Mesenchymal stem cell (in vitro differentiated cells and primary cell): Measurements from ENCODE around the gene CAPN15. TPM values are rescaled to one million over a fixed set of nuclear protein-coding genes. Genes with fewer than 3 reads are reported as not detected.

Experiments used
- DNase-seq: peaks from one replicate; pipeline ENCODE4 v3.0.0-alpha.2; 2013
- H2AFZ ChIP-seq: one replicate; pipeline ENCODE4 v1.6.1; 2013; ENCODE audit warnings: low read depth, mild to moderate bottlenecking, control low read depth, inconsistent platforms, low read length, moderate library complexity
- H2AK5ac ChIP-seq: 2 replicates; pipeline ENCODE4 v1.6.1; 2013; ENCODE audit warnings: low read length, moderate library complexity, mild to moderate bottlenecking, inconsistent platforms; ENCODE audit not compliant: severe bottlenecking
- H2BK120ac ChIP-seq: one replicate; pipeline ENCODE4 v1.6.1; 2013; ENCODE audit warnings: low read depth, mild to moderate bottlenecking, inconsistent platforms, low read length, moderate library complexity
- H2BK12ac ChIP-seq, 2 experiments: one replicate each; pipeline ENCODE4 v1.6.1; 2013; ENCODE audit warnings: inconsistent platforms in 2 of 2, low read length in 2 of 2, mild to moderate bottlenecking in 2 of 2, moderate library complexity in 2 of 2, control low read depth in 1 of 2
- H2BK15ac ChIP-seq: one replicate; pipeline ENCODE4 v1.6.1; 2013; ENCODE audit warnings: mild to moderate bottlenecking, low read depth, inconsistent platforms; ENCODE audit not compliant: poor library complexity, severe bottlenecking
- H2BK5ac ChIP-seq: 2 replicates; pipeline ENCODE4 v1.6.1; 2013; ENCODE audit warnings: low read depth, mild to moderate bottlenecking, low read length, control low read depth, inconsistent platforms; ENCODE audit not compliant: poor library complexity, severe bottlenecking
- H3K14ac ChIP-seq, 2 experiments: one replicate each; pipeline ENCODE4 v1.6.1; 2013; ENCODE audit warnings: inconsistent platforms in 2 of 2, low read length in 2 of 2, control low read depth in 1 of 2, mild to moderate bottlenecking in 1 of 2, moderate library complexity in 1 of 2
- H3K18ac ChIP-seq, 2 experiments: one replicate each; pipeline ENCODE4 v1.6.1; 2013; ENCODE audit warnings: inconsistent platforms in 2 of 2, low read length in 2 of 2, control low read depth in 1 of 2, low read depth in 1 of 2, mild to moderate bottlenecking in 1 of 2
- H3K23ac ChIP-seq, 2 experiments: one replicate each; pipeline ENCODE4 v1.6.1; 2013; ENCODE audit warnings: inconsistent platforms in 2 of 2, low read length in 2 of 2, mild to moderate bottlenecking in 2 of 2, moderate library complexity in 2 of 2, control low read depth in 1 of 2
- H3K27ac ChIP-seq: 2 replicates; pipeline ENCODE4 v1.5.1; 2013; ENCODE audit warnings: mild to moderate bottlenecking, moderate library complexity, low read length, control low read depth, inconsistent platforms; ENCODE audit not compliant: poor library complexity, severe bottlenecking
- H3K27me3 ChIP-seq, 2 experiments: 2 replicates each; pipeline versions ENCODE4 v1.6.1 to v1.7.0; 2013; ENCODE audit warnings: low read length in 2 of 2, mild to moderate bottlenecking in 2 of 2, moderate library complexity in 2 of 2, control low read depth in 1 of 2, inconsistent platforms in 1 of 2; ENCODE audit not compliant: control insufficient read depth in 1 of 2, insufficient read depth in 1 of 2
- H3K36me3 ChIP-seq, 2 experiments: 2 replicates each; pipeline versions ENCODE4 v1.6.1 to v1.7.0; 2013; ENCODE audit warnings: low read length in 2 of 2, control low read depth in 1 of 2, inconsistent platforms in 1 of 2, low read depth in 1 of 2, mild to moderate bottlenecking in 1 of 2; ENCODE audit not compliant: insufficient read depth in 2 of 2, control insufficient read depth in 1 of 2
- H3K4ac ChIP-seq, 2 experiments: one replicate each; pipeline ENCODE4 v1.6.1; 2013; ENCODE audit warnings: inconsistent platforms in 2 of 2, low read length in 2 of 2, mild to moderate bottlenecking in 2 of 2, moderate library complexity in 2 of 2, control low read depth in 1 of 2, low read depth in 1 of 2
- H3K4me1 ChIP-seq: 2 replicates; pipeline ENCODE4 v1.6.1; 2013; ENCODE audit warnings: low read depth, low read length, control low read depth; ENCODE audit not compliant: control insufficient read depth, insufficient read depth
- H3K4me2 ChIP-seq: 2 replicates; pipeline ENCODE4 v1.6.1; 2013; ENCODE audit warnings: low read length, mild to moderate bottlenecking, inconsistent platforms; ENCODE audit not compliant: poor library complexity, severe bottlenecking
- H3K4me3 ChIP-seq, 2 experiments: 2 replicates each; pipeline versions ENCODE4 v1.5.1 to v1.7.0; 2013; ENCODE audit warnings: low read length in 2 of 2, mild to moderate bottlenecking in 2 of 2, control low read depth in 1 of 2, low read depth in 1 of 2; ENCODE audit not compliant: insufficient read depth in 1 of 2
- H3K79me1 ChIP-seq: replicated peaks from 2 replicates; pipeline ENCODE4 v1.6.1; 2013; ENCODE audit warnings: mild to moderate bottlenecking, control low read depth, low read length, inconsistent platforms; ENCODE audit not compliant: poor library complexity, severe bottlenecking
- H3K9ac ChIP-seq: 2 replicates; pipeline ENCODE4 v1.7.0; 2013; ENCODE audit warnings: mild to moderate bottlenecking, low read length, moderate library complexity
- H3K9me3 ChIP-seq: 2 replicates; pipeline ENCODE4 v1.7.0; 2013; ENCODE audit warnings: mild to moderate bottlenecking, low read length; ENCODE audit not compliant: control insufficient read depth
- H4K8ac ChIP-seq: one replicate; pipeline ENCODE4 v1.6.1; 2013; ENCODE audit warnings: inconsistent platforms, mild to moderate bottlenecking, low read length, moderate library complexity
- H4K91ac ChIP-seq: one replicate; pipeline ENCODE4 v1.6.1; 2013; ENCODE audit warnings: mild to moderate bottlenecking, low read length, inconsistent platforms
- WGBS: methylation state at CpG from one replicate; pipeline ENCODE4 v1.1.7; 2013; ENCODE audit warnings: mixed read lengths; 5-methylcytosine and 5-hydroxymethylcytosine counted together
- small RNA-seq: library from polyadenylated mRNA; stranded (forward); fragments of <200 nt; extraction: miRNeasy Mini kit (QIAGEN cat#:217004); gene quantifications from one replicate; pipeline ENCODE3, GENCODE V24; 2013; ENCODE audit warnings: low read depth

Gene CAPN15

GRCh38 chr16:598823-599739, 71.6 kb downstream of the CAPN15 start:
- Histone ChIP-seq H3K14ac (no peak overlapping the region), H2BK5ac (no peak overlapping the region), H2BK15ac (no peak overlapping the region), H3K36me3 (peaks cover 11 to 28% of the 10 kb centered on the region in 2 experiments), H4K8ac (no peak overlapping the region), H3K79me1 (peaks cover 39% of the 10 kb centered on the region), H3K4me2 (no peak overlapping the region), H2AK5ac (no peak overlapping the region), H2AFZ (no peak overlapping the region), H4K91ac (no peak overlapping the region), H3K4me1 (peaks cover 6% of the 10 kb centered on the region), H3K9me3 (no peaks in the 10 kb centered on the region), H3K27me3 (no peaks in the 10 kb centered on the region), H3K27ac (no peak overlapping the region), H2BK12ac (no peak overlapping the region), H3K4me3 (no peak overlapping the region), H3K18ac (no peak overlapping the region), H3K9ac (no peak overlapping the region), H2BK120ac (no peak overlapping the region), H3K23ac (no peak overlapping the region), H3K4ac (no peak overlapping the region)
- no peak for DNase-seq
- 96% methylated on average over 37 of the region's 43 CpGs for WGBS

- no peak overlapping the region for H2BK12ac ChIP-seq
- H2BK5ac ChIP-seq = no peak overlapping the region
- DNase-seq = no peak
- H4K8ac ChIP-seq = no peak overlapping the region
- no peak overlapping the region for H3K18ac ChIP-seq
- no peak overlapping the region for H3K4me3 ChIP-seq
- H2BK15ac ChIP-seq = no peak overlapping the region
- H2AFZ ChIP-seq = no peak overlapping the region
- H3K9me3 ChIP-seq = peaks cover 4% of the 10 kb centered on the region
- peaks cover 11 to 34% of the 10 kb centered on the region in 2 experiments for H3K36me3 ChIP-seq
- H4K91ac ChIP-seq = no peak overlapping the region
- H3K9ac ChIP-seq = no peak overlapping the region
- no peak overlapping the region for H3K14ac ChIP-seq
- H3K4me1 ChIP-seq = peaks cover 5% of the 10 kb centered on the region
- peaks cover 39% of the 10 kb centered on the region for H3K79me1 ChIP-seq
- no peaks in the 10 kb centered on the region for H3K27me3 ChIP-seq
- no peak overlapping the region for H3K23ac ChIP-seq
- no peak overlapping the region for H3K27ac ChIP-seq
- no peak overlapping the region for H2AK5ac ChIP-seq
- H2BK120ac ChIP-seq = no peak overlapping the region
- 62% methylated on average over 7 of the region's 7 CpGs for WGBS
- no peak overlapping the region for H3K4ac ChIP-seq
- H3K4me2 ChIP-seq = no peak overlapping the region
Measured at GRCh38 chr16:600781-601180, 73.3 kb downstream of the CAPN15 start.

GRCh38 chr16:603933-604332, 76.4 kb downstream of the CAPN15 start:
- peaks cover 6% of the 10 kb centered on the region for H3K4me1 ChIP-seq
- H3K4me2 ChIP-seq = no peak overlapping the region
- H3K27ac ChIP-seq = no peak overlapping the region
- H2AFZ ChIP-seq = no peak overlapping the region
- no peak overlapping the region for H2BK12ac ChIP-seq
- peaks cover 10 to 22% of the 10 kb centered on the region in 2 experiments for H3K36me3 ChIP-seq
- no peak overlapping the region for H2BK5ac ChIP-seq
- H4K8ac ChIP-seq = no peak overlapping the region
- no peak for DNase-seq
- 96% methylated on average over 4 of the region's 5 CpGs for WGBS
- no peak overlapping the region for H4K91ac ChIP-seq
- H3K18ac ChIP-seq = no peak overlapping the region
- no peaks in the 10 kb centered on the region for H3K27me3 ChIP-seq
- no peak overlapping the region for H3K14ac ChIP-seq
- H3K79me1 ChIP-seq = peaks cover 34% of the 10 kb centered on the region
- no peak overlapping the region for H3K4me3 ChIP-seq
- no peak overlapping the region for H2BK15ac ChIP-seq
- H3K9ac ChIP-seq = no peak overlapping the region
- no peak overlapping the region for H2AK5ac ChIP-seq
- peaks cover 4% of the 10 kb centered on the region for H3K9me3 ChIP-seq
- no peak overlapping the region for H2BK120ac ChIP-seq
- no peak overlapping the region for H3K4ac ChIP-seq
- no peak overlapping the region for H3K23ac ChIP-seq

Small RNAs within 50 kb of the gene (small RNA-seq; reads per million reads assigned to genes)
- gene MIR3176 (52.6 reads per million, percentile 90 among the genes with 10 or more reads in this experiment), gene MIR5587 (0.86 reads per million), gene Z98883.1 (not detected)
